Stimulated activated CD4-positive, alpha-beta T cell treated with anti-CD3 and anti-CD28 coated beads, TNF-alpha, amount 100 ng/mL, for 24 hours (primary cell): ENCODE measurements around the gene CSRNP3.

Experiments
- DNase-seq, 3 experiments: peaks; one replicate each; pipeline ENCODE4 v3.0.0-alpha.2; 2020; ENCODE audit warnings: low read depth in 3 of 3

CSRNP3 gene, protein sequence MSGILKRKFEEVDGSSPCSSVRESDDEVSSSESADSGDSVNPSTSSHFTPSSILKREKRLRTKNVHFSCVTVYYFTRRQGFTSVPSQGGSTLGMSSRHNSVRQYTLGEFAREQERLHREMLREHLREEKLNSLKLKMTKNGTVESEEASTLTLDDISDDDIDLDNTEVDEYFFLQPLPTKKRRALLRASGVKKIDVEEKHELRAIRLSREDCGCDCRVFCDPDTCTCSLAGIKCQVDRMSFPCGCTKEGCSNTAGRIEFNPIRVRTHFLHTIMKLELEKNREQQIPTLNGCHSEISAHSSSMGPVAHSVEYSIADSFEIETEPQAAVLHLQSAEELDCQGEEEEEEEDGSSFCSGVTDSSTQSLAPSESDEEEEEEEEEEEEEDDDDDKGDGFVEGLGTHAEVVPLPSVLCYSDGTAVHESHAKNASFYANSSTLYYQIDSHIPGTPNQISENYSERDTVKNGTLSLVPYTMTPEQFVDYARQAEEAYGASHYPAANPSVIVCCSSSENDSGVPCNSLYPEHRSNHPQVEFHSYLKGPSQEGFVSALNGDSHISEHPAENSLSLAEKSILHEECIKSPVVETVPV

DNA sequence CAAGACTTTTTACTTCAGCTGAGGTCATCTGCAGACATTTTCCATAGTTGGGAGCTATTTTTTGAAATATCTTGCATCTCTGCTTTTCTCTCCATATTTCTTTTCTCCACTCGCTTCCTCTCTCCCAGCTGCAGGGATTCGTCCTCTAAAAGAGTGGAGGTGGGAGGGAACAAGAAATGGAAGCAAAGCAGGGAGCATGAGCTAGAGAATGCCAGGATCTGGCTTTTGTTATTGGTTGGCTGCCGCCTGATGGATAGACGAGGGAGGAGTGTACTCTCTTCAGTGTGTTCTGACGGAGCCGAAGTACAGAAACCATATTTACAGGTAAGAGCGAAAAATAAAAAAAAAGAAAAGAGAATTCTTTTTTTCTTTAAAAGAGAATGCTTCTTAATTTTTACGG is at the start of gene CSRNP3:
CSRNP3 (plus strand) TSS at position 282 of the 400 bp plus-strand sequence. CDS start 125,368 bp downstream, outside the sequence.
- no peak for DNase-seq

DNA sequence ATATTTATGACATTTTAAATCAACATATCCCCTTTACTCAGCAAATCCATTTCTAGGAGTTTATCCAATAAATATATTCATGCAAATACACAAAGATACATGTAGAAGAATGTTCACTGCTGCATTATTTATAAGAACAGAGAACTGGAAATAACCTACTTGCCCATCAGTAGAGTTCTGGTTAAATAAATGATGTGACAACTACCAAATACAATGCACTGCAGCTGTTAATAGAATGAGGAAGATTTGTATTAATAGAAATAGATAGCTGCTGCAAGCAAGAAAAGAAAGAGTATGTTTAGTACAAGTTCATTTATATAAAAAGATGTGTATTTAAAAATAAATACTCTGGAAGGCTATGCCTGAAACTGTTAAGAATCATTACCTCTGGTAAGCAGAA is 49.3 kb upstream of the CSRNP3 start:
- DNase-seq, result no peak

DNA sequence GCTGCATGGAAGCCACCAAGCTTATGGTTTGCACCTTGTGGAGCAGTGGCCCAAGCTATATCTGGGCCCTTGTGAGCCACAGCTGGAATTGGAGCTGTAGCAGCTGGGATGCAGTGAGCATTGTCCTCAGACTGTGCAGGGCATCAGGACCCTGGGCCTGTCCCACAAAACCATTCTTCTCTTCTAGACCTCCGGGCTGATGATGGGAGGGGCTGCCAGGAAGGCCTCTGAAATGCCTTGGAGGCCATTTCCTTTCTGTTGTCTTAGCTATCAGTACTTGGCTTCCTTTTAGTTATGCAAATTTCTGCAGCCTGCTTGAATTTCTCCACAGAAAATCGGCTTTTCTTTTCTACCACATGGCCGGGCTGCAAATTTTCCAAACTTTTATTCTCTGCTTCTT is 46.4 kb upstream of the CSRNP3 start:
- no peak for DNase-seq

DNA sequence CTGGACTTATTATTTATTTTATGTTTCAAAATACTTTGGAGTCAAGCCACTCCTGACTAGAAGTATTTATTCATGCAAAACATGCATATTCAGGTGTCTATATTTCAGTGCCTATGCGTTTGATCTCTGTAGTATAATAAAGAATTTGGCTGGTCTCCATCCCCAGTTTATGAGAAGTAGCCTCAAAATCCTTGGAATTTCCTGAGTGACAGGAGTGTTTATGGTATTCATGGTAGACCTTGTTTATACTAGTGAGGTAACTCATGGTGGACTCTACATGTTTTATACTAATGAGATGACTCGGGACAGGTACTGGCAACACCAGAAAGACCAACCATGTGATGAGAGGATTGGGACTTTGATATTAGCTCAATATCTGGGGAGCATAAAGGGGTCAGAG is 43.9 kb upstream of the CSRNP3 start:
- no peak for DNase-seq

DNA sequence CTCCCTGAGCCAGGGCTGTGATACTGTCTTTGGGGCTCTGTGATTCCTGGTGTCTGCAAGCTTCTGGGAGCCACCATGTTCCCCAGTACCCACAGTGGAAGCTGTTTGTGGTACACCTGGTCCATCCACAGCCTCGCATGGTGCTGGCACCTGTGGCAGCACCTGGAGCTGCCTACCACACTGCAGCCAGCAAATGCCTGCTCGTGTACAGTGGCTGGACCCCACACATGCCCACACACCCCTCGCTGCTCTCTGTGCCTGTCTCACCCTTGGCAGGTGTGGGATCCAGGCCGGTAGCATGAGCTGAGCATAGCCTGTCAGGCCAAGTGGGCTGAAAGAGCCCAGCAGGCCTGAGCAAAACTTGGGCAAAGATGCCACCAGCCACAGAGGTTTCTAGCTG is 41.8 kb upstream of the CSRNP3 start:
- DNase-seq, result no peak

DNA sequence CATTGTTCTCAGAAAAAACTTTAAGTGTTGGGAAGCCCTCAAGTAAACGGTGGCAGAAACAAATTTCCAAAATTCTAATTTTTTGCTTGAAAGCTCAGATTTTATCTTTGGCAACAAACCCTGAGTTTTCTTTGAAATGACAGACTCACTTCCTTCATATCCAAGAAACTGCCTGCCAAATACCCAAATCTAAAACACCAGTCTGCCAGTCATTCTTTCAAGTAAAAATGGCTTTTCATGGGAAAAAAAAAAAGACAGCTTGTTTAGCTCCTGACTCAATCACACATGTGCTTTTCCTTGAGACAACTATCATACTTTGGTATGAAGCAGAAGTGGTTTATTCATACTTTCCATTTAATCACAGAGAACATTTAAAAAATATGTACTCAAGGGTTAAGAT is 40.6 kb upstream of the CSRNP3 start:
- no peak for DNase-seq

DNA sequence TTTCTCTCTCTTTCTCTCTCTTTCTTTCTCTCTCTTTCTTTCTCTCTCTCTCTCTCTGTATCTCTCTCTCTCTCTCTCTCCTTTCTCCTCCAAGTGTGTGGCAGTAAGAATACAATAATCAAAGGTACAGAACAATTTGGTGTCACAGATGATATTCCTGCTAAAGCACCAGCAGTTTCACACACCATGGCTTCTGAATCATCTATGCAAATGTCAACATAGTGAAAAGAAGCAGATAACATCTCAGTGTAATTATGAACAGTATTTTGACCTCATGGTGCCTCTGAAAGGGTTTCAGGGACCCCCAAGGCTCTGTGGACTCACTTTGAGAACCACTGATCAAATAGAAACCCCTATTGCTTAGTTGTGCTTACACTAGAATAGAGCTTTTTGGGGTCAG is 38.5 kb upstream of the CSRNP3 start:
- no peak for DNase-seq

DNA sequence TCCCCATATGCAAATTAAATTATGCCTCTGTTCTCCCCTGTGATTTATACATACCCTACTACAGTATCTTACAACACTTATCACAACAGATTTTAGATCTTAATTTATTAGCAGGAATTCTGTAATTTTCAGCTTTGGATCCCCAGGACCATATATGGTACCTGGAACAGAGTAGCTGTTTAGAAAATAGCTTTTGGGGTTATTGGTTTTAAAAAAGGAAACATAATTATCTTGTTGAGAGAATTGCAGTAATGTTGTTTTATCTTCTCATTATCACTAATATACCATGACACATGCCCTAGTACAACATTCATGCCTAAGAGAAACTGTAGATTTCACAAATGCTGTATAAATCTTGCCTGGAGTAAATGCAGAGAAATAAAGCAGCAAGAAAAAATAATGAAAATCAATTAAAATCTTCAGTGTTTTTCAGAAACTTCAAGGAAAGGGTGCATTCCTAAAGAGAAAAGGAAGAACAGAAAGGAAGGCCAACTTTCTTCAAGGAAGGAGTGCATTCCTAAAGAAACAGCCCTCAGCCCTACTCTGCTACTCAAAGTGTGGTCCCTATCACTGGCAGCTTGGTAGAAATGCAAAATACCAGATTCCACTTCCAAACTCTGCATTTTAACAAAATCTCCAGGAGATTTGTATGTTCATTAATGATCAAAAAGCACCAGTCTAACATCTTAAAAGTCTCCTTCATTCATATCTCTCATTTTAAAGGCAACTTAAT is 37.1 kb upstream of the CSRNP3 start:
- DNase-seq, result no peak

DNA sequence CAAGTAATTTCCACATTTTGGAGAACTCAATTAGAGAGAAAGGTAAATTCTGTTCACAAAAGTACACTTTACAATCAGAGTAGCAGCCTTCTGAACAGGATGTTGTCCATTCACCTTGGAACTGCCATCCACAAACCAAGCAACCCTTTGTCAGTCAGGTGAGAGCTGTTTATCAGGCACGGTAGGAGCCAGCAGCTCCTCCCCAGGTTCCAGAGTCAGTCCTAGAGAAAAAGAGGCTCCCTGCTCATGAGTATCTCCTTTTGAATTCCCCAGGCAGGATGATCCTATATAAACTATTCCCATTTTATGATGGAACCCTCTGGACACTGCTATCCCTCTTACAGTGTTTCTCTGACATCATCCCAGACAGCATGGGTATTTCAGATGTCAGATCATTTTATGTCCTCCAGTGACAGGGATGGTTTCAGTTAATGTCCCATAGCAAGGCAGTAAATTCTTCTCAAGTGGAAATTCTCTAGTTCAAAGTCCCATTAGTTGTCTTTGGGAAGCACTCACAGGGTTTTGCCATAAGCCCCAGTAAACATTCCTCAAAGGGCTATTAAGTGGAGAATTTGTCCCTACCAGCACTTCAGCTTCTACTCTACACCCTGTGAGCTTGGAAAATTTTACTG is 34.5 kb upstream of the CSRNP3 start:
- DNase-seq, result no peak

DNA sequence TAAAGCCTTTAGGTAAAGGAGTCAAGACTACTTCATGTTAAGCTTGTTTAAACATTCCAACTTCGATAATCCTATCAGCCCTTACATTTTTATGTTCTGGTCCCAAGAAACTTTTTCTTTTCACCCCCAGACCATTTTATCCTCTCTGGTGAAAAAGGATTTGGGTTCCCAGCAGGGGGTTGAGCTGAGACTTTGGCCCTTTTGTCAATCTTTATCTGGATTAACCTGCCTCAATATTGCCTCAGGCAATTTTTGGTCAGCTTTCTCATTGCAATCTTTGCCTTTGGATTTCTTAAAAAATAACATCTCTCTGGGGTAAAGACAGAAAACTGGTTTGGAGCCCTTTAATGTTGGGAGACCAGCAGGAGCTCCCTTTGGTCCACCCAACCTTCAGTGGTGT is 33.9 kb upstream of the CSRNP3 start:
- DNase-seq, result no peak

DNA sequence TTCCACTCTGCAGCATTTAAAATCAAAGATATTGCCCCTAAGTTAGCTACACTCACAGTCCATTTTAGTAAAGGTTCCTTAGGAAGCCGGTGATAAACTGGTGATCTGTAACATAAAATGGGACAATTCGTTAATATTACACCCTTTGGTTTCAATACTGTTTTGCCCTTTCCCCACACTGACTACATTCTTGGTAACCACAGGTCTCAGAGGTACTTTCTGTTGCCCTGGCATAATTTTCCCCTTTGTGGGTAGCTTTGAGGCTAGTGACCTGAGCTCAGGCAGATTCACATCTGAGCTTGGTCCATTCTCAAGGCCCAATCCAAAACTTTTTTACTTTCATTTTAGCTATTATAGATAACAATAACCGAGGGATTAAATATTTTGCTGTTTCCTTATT is 32.9 kb upstream of the CSRNP3 start:
- DNase-seq, result no peak

DNA sequence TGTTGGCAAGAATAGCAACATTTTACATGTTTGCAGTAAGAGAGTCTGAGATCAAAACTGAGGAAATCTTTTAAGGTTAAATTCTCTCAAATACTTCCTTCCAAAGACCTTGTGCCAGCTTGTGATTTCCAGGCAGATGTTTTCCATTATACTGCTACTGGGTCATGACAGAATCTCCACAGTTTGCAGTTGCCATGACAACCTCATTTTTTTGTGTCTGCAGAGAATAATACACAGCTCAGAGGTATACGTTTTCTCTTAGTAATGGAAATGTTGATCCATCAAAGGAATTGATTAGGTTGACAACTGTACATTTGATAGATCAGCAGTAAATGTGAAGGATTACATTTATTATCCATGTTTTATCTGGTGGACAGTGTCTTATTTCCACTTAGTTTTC is 29.1 kb upstream of the CSRNP3 start:
- DNase-seq, result no peak

DNA sequence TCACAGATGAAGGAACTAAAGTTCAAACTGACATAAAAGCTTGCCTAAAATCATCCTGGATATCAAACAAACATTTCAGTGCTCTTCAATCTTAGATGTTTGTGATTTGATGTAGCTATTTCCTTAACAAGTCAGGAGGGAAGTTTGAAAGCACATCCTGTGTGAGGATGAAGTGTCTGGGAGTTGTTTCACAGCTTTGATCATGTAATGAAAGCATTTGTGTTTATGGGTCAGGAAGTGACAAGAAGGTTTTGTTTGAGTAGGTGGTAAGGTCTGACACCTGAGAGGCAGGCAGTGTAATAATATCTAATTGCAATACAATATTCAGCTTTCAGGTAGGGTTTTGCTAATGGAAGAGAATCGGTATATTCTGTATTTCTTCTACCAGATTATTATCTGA is 26.0 kb upstream of the CSRNP3 start:
- DNase-seq, result no peak

DNA sequence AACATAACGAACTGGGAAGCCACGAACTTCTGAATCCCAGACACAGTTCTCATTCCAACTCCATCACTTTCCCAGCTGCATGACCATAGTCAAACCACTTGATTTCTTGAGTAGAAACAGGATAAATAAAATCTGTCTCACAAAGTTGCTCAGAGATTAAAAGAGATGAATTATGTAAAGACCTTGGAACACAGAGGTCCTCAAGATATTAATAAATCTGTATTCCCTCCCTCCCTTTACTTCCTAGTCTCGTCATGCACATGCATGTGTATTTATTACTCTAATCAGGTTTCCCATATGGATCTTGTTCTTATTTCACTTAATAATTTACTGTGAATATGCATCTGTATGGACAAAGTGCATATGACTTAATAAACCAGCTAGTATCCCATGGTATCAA is 21.1 kb upstream of the CSRNP3 start:
- no peak for DNase-seq

DNA sequence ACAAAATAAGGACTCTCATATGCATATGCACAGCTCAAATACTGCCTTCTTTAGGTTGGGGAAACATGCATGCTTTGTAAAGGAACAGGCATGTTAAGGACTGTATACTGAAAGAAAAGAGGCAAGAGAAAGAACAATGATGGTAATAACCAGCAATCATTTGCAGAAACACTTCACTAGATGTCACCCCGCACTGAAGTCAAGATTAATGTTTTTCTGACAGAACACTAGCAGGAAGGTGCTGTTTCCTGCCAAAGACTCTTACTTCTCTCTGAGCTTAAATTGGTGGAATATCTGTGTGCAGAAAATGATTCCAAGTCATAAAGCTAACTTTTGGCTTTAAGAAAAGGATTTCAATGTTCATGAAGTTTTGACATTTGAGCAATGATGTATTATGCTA is 19.3 kb upstream of the CSRNP3 start:
- DNase-seq, result no peak

DNA sequence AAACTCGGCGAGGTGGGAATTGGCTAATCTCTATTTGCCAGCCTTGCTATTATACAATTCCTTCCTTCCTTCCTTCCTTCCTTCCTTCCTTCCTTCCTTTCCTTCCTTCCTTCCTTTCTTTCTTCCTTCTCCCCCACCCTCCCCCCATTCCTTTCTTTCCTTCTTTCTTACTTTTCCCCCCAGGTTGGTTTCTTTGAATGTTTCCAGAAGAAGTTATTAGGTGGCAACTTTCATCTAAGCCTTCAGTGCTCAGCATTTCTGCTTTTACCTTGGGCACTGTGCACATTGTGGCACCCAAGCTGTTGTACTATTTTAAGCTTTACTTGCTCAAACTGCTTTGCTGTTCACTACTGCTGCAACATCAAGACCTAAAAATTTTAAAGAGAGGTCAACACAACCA is 17.2 kb upstream of the CSRNP3 start:
- DNase-seq, result no peak

DNA sequence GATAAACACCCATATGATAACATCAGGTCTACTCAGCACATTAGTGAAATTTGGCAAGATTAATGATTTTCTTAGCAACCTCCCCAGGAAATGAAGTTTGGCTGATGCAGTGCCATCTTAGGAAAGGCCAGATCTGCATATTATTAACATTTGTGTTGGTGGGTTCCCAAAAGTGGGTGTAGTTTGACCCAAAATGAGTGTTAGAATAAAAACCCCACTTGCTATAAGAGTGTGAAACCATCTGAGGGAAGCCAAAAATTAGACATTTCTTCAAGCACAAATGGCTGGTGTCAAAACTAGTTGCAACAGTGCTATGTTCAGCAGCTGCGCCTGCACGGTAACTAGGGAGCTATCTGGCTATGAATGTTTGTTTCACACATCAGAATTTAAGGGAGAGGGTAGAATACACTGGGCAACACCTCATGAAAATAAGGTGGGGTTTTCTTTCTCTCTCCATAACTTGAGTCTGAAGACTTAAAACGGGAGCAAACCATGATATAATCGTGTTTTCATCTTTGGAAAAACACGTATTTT is 15.9 kb upstream of the CSRNP3 start:
- no peak for DNase-seq

DNA sequence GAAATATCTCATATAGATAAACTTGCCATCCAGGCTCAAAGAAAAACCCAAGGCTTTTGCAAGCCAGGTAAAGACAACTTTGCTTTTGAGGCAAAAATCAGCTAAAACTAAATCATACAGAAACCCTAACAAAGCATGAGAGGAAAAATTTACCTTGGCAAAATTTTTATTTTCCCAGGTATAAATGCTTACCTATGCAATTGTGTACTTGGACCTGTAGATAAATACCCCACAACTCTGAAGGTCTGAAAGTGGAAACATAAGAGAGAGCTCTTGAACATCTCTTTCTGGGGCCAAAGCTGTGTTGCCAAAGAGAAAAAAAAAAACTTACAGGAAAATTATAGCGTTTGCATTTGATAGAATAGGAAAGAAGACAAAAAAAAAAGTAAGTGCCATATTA is 14.6 kb upstream of the CSRNP3 start:
- DNase-seq, result no peak

DNA sequence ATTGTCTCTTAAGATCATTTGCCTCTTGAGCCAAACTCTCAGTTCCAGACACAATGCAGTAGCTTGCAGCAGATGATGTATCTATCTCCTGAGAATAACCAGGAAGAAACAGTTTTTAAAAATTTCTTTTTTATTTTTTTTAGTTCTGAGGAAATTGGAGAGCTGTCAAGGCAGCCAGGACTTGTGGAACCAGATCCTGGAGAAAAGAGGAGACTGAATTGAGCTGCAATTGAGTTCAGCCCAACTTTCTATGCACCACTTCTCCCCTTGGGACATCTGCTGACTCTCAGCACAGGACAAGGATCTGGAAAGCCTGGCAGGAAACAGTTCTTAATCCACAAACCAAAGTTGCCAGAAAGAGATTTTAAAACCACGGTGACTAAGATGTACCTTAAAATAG is 13.5 kb upstream of the CSRNP3 start:
- no peak for DNase-seq

DNA sequence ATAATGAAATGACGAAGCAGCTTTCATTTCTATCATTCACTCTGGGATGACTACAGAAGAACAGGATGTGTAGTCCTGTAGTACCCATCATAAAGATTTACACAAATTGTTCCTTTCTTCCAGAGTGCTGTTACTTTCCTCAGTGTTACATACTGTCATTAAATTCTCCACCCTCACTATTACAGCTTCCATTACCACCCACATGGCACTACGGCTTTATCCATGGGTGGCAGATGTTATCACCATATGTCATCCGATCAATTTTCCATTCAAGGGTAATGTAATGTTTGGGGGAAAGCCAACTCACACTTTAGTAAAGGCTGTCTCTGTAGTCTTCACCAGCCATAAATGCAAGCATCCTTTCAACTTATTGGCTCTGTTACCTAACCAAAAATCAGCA is 7.1 kb upstream of the CSRNP3 start:
- DNase-seq, result no peak

DNA sequence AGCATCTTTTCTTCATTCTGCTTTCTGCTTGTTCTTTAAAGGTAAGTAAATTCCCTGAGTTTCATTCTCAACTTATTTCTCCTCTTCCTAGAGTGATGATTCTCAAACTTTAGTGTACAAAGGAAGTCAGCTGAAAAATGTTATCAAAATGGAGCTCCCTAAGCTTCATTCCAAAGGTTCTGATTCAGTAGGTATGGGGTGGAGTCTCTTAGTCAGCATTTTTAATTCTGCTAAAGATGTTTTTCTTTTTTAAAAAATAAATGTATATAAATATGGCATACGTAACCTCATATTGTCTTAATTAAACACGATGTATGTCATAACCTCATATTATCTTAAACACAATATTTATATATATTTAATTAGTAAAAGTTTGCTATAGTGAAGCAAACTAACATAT is 3.1 kb upstream of the CSRNP3 start:
- no peak for DNase-seq

DNA sequence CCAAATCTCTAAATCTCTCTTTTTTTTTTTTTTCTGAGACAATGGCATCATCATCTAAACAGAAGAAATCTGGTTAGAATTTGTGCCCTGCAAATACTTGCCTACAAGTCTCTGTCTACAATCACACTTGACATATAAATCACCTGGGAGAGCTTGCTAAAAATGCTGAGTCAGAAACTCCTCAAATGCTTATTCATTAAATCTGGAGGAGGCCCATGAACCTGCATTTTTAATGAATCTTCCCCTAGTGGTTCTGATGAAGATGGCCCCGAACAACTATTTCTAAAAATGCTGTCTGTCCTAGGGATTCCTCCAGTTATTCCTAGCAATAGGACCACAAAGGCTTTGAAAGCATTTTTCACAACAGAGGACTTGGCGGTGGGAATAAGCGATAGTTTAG is 1.6 kb upstream of the CSRNP3 start:
- no peak for DNase-seq
